H9 (cell line): ENCODE results near the gene WDFY3. TPM values are rescaled to one million over a fixed set of nuclear protein-coding genes. Genes with fewer than 3 reads are reported as not detected.

Source experiments
- DNase-seq: peaks from one replicate; pipeline ENCODE4 v3.0.0-alpha.2; 2017
- H2AFZ ChIP-seq: one replicate; pipeline ENCODE4 v1.6.1; 2013; ENCODE audit warnings: mild to moderate bottlenecking, low read length, control low read depth, moderate library complexity
- H2AK5ac ChIP-seq: 2 replicates; pipeline ENCODE4 v1.6.1; 2013; ENCODE audit warnings: low read length, control low read depth, mixed read lengths; ENCODE audit not compliant: insufficient read length
- H2BK120ac ChIP-seq: one replicate; pipeline ENCODE4 v1.6.1; 2013; ENCODE audit warnings: low read depth, mild to moderate bottlenecking, low read length, control low read depth, inconsistent platforms; ENCODE audit not compliant: poor library complexity, severe bottlenecking
- H2BK12ac ChIP-seq: 2 replicates; pipeline ENCODE4 v1.6.1; 2013; ENCODE audit warnings: low read length, control low read depth, mixed read lengths, low read depth; ENCODE audit not compliant: insufficient read length
- H2BK15ac ChIP-seq: 2 replicates; pipeline ENCODE4 v1.6.1; 2013; ENCODE audit warnings: low read depth, low read length, control low read depth
- H2BK20ac ChIP-seq: one replicate; pipeline ENCODE4 v1.6.1; 2013; ENCODE audit warnings: low read depth, mild to moderate bottlenecking, low read length, control low read depth, inconsistent platforms; ENCODE audit not compliant: poor library complexity, severe bottlenecking
- H2BK5ac ChIP-seq: 2 replicates; pipeline ENCODE4 v1.6.1; 2013; ENCODE audit warnings: low read length, control low read depth, mixed read lengths; ENCODE audit not compliant: insufficient read length
- H3K14ac ChIP-seq: 2 replicates; pipeline ENCODE4 v1.6.1; 2013; ENCODE audit warnings: low read length, control low read depth; ENCODE audit not compliant: insufficient read depth
- H3K18ac ChIP-seq: 2 replicates; pipeline ENCODE4 v1.6.1; 2013; ENCODE audit warnings: low read depth, mild to moderate bottlenecking, mixed read lengths, low read length, control low read depth; ENCODE audit not compliant: insufficient read length
- H3K23ac ChIP-seq: 2 replicates; pipeline ENCODE4 v1.6.1; 2013; ENCODE audit warnings: low read length, control low read depth, mixed read lengths, low read depth; ENCODE audit not compliant: insufficient read length
- H3K23me2 ChIP-seq: 2 replicates; pipeline ENCODE4 v1.6.1; 2013; ENCODE audit warnings: low read depth, mild to moderate bottlenecking, mixed read lengths, low read length, control low read depth; ENCODE audit not compliant: insufficient read length, poor library complexity, severe bottlenecking
- H3K27ac ChIP-seq: 2 replicates; pipeline ENCODE4 v1.5.1; 2013; ENCODE audit warnings: low read length, control low read depth, mixed read lengths, low read depth; ENCODE audit not compliant: insufficient read length
- H3K27me3 ChIP-seq: 2 replicates; pipeline ENCODE4 v1.6.1; 2013; ENCODE audit warnings: low read length, control low read depth, inconsistent platforms; ENCODE audit not compliant: insufficient read depth
- H3K4ac ChIP-seq: 2 replicates; pipeline ENCODE4 v1.6.1; 2013; ENCODE audit warnings: low read depth, mild to moderate bottlenecking, control low read depth, inconsistent platforms, low read length, moderate library complexity
- H3K4me1 ChIP-seq: 2 replicates; pipeline ENCODE4 v1.6.1; 2013; ENCODE audit warnings: low read length, control low read depth, inconsistent platforms; ENCODE audit not compliant: insufficient read depth
- H3K4me2 ChIP-seq: 2 replicates; pipeline ENCODE4 v1.6.1; 2013; ENCODE audit warnings: low read length, control low read depth, mixed read lengths; ENCODE audit not compliant: insufficient read length, insufficient read depth
- H3K56ac ChIP-seq: 2 replicates; pipeline ENCODE4 v1.6.1; 2013; ENCODE audit warnings: low read depth, mild to moderate bottlenecking, mixed read lengths, low read length, control low read depth; ENCODE audit not compliant: insufficient read length
- H3K79me1 ChIP-seq: 2 replicates; pipeline ENCODE4 v1.6.1; 2013; ENCODE audit warnings: low read depth, mild to moderate bottlenecking, moderate library complexity, low read length, control low read depth, inconsistent platforms; ENCODE audit not compliant: insufficient read depth, poor library complexity, severe bottlenecking
- H3K79me2 ChIP-seq: 2 replicates; pipeline ENCODE4 v1.6.1; 2013; ENCODE audit warnings: low read length, control low read depth, inconsistent platforms; ENCODE audit not compliant: insufficient read depth
- H3K9ac ChIP-seq: 2 replicates; pipeline ENCODE4 v1.6.1; 2013; ENCODE audit warnings: low read length, control low read depth, mixed read lengths; ENCODE audit not compliant: insufficient read length; ENCODE audit errors: extremely low read depth
- H3K9me3 ChIP-seq: one replicate; pipeline ENCODE4 v1.6.1; 2013; ENCODE audit warnings: low read depth, low read length, inconsistent platforms; ENCODE audit not compliant: control insufficient read depth
- H3T11ph ChIP-seq: one replicate; pipeline ENCODE4 v1.6.1; 2013; ENCODE audit warnings: mild to moderate bottlenecking, low read length, control low read depth, inconsistent platforms
- H4K20me1 ChIP-seq: one replicate; pipeline ENCODE4 v1.6.1; 2013; ENCODE audit not compliant: control insufficient read depth, insufficient read length, insufficient read depth
- H4K5ac ChIP-seq: 2 replicates; pipeline ENCODE4 v1.6.1; 2013; ENCODE audit warnings: low read depth, mild to moderate bottlenecking, mixed read lengths, low read length, control low read depth; ENCODE audit not compliant: insufficient read length
- H4K8ac ChIP-seq: replicated peaks from 2 replicates; pipeline ENCODE4 v1.6.1; 2013; ENCODE audit warnings: low read length, control low read depth, mixed read lengths, low read depth; ENCODE audit not compliant: insufficient read length
- H4K91ac ChIP-seq: 2 replicates; pipeline ENCODE4 v1.6.1; 2013; ENCODE audit warnings: low read depth, mild to moderate bottlenecking, moderate library complexity, mixed read lengths, low read length, control low read depth; ENCODE audit not compliant: insufficient read length
- H3K27ac Mint-ChIP-seq, 3 experiments: 2 replicates in 2 of 3; 3 replicates in 1 of 3; pipeline ENCODE4 v1.8.0; 2020 to 2021; ENCODE audit warnings: mixed read lengths in 3 of 3, mild to moderate bottlenecking in 1 of 3, moderate library complexity in 1 of 3
- H3K27me3 Mint-ChIP-seq: 2 replicates; pipeline ENCODE4 v1.8.0; 2021; ENCODE audit warnings: low read depth, mild to moderate bottlenecking, moderate library complexity, mixed read lengths
- H3K36me3 Mint-ChIP-seq, 3 experiments: 2 replicates in 2 of 3; 3 replicates in 1 of 3; pipeline ENCODE4 v1.8.0; 2020 to 2021; ENCODE audit warnings: low read depth in 3 of 3, mixed read lengths in 3 of 3; ENCODE audit not compliant: insufficient read depth in 1 of 3
- H3K4me1 Mint-ChIP-seq, 2 experiments: 2 replicates each; pipeline ENCODE4 v1.8.0; 2020; ENCODE audit warnings: mixed read lengths in 2 of 2
- H3K4me3 Mint-ChIP-seq, 2 experiments: 2 replicates in 1 of 2; 3 replicates in 1 of 2; pipeline ENCODE4 v1.8.0; 2020 to 2021; ENCODE audit warnings: mild to moderate bottlenecking in 2 of 2, mixed read lengths in 2 of 2, moderate library complexity in 1 of 2
- H3K9me3 Mint-ChIP-seq, 2 experiments: 2 replicates in 1 of 2; 3 replicates in 1 of 2; pipeline ENCODE4 v1.8.0; 2020; ENCODE audit warnings: mild to moderate bottlenecking in 2 of 2, mixed read lengths in 2 of 2, moderate library complexity in 1 of 2
- WGBS: extraction: QIAGEN DNeasy Blood & Tissue Kit; methylation state at CpG from one replicate; pipeline ENCODE4 v1.1.7; 2013; ENCODE audit warnings: missing lambda C conversion rate, low lambda C conversion rate, mixed read lengths; ENCODE audit not compliant: insufficient read length; ENCODE audit errors: extremely low coverage; 5-methylcytosine and 5-hydroxymethylcytosine counted together
- total RNA-seq: library from RNA; stranded (reverse); gene quantifications from 2 replicates; pipeline ENCODE4 v1.2.1, GENCODE V29; 2021
- TF ChIP-seq, protein P1 (sequence below): fragments of 200-600 bp; sonication (generic); conservative IDR thresholded peaks from 3 replicates; pipeline ENCODE4 v1.8.0; 2021; ENCODE audit warnings: antibody characterized with exemption, mild to moderate bottlenecking

The WDFY3 gene
- total RNA-seq, 1 experiment from 2014 or later = 54.6 TPM

- Histone ChIP-seq H2AFZ (no peak overlapping the region), H4K91ac (no peak overlapping the region), H3K23ac (no peak overlapping the region), H2BK12ac (no peak overlapping the region), H3K9me3 (no peaks in the 10 kb centered on the region), H3K14ac (no peak overlapping the region), H2BK120ac (no peak overlapping the region), H2AK5ac (no peak overlapping the region), H3K23me2 (no peaks in the 10 kb centered on the region), H3K27ac (no peak overlapping the region), H2BK15ac (no peak overlapping the region), H3K79me2 (no peaks in the 10 kb centered on the region), H3K79me1 (no peaks in the 10 kb centered on the region), H4K5ac (no peak overlapping the region), H2BK20ac (no peak overlapping the region), H3T11ph (no peak overlapping the region), H3K4ac (no peak overlapping the region), H3K9ac (no peak overlapping the region), H3K4me2 (no peak overlapping the region), H4K20me1 (no peaks in the 10 kb centered on the region), H3K27me3 (no peaks in the 10 kb centered on the region), H3K18ac (no peak overlapping the region), H3K56ac (no peak overlapping the region), H2BK5ac (no peak overlapping the region), H4K8ac (no peak overlapping the region), H3K4me1 (no peaks in the 10 kb centered on the region)
- H3K4me1 Mint-ChIP-seq = no peaks in the 10 kb centered on the region
- no CpG with 5 or more reads among the region's 4 CpGs for WGBS
- H3K36me3 Mint-ChIP-seq = peaks cover 3 to 25% (median 24%) of the 10 kb centered on the region in 3 experiments; a peak in 6 of 7 replicates
- peak overlapping the region in 1 of 3 experiments; percentile 56; a peak in 2 of 7 replicates for H3K27ac Mint-ChIP-seq
- H3K4me3 Mint-ChIP-seq = no peak overlapping the region
- H3K27me3 Mint-ChIP-seq = no peaks in the 10 kb centered on the region
- TF ChIP-seq, protein P1, sequence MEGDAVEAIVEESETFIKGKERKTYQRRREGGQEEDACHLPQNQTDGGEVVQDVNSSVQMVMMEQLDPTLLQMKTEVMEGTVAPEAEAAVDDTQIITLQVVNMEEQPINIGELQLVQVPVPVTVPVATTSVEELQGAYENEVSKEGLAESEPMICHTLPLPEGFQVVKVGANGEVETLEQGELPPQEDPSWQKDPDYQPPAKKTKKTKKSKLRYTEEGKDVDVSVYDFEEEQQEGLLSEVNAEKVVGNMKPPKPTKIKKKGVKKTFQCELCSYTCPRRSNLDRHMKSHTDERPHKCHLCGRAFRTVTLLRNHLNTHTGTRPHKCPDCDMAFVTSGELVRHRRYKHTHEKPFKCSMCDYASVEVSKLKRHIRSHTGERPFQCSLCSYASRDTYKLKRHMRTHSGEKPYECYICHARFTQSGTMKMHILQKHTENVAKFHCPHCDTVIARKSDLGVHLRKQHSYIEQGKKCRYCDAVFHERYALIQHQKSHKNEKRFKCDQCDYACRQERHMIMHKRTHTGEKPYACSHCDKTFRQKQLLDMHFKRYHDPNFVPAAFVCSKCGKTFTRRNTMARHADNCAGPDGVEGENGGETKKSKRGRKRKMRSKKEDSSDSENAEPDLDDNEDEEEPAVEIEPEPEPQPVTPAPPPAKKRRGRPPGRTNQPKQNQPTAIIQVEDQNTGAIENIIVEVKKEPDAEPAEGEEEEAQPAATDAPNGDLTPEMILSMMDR = no peak
- H3K9me3 Mint-ChIP-seq = no peaks in the 10 kb centered on the region
- DNase-seq = no peak
These were observed 162.4 kb downstream of the WDFY3 start for GRCh38 chr4:84804136-84804535.
